Activated CD8-positive, alpha-beta memory T cell treated with anti-CD3 and anti-CD28 coated beads for 24 hours (primary cell): Measurements from ENCODE around the gene TSNAX.
"Not testable (repeated sequence)": the region's sequence is repeated elsewhere in the genome, so short reads cannot be mapped to it uniquely, and the experiment has no call there.

Experiments used
- DNase-seq: peaks from one replicate; pipeline ENCODE4 v3.0.0-alpha.2; 2020

Gene TSNAX

DNA sequence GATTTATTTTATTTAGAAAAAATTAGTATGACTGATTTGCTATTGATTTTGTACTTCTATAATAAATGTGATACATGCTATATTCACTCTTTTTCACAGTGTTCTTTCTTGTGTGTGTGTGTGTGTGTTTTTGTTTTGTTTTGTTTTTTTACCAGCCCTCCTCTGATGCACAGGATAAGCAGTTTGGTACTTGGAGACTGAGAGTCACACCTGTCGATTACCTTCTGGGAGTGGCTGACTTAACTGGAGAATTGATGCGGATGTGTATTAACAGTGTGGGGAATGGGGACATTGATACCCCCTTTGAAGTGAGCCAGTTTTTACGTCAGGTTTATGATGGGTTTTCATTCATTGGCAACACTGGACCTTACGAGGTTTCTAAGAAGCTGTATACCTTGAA, 35.9 kb downstream of the TSNAX start:
- no peak for DNase-seq

DNA sequence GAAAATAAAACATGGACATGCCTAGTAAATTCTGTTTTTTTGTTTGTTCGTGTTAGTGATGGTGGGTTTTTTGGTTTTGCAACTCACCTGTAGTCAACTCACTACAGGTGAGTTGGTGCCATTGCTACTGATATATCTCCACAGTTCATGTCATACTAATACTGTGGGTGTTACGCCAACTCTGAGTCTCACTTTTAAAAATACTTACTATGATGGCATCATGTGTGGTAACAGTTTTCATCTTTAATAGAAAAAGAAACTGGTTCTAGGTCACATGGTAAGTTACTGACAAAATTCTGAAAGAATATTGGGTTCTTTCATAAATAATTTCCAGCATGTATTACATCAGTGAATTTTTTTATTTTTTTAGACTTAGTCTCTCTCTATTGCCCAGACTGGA, 38.0 kb downstream of the TSNAX start:
- no peak for DNase-seq

DNA sequence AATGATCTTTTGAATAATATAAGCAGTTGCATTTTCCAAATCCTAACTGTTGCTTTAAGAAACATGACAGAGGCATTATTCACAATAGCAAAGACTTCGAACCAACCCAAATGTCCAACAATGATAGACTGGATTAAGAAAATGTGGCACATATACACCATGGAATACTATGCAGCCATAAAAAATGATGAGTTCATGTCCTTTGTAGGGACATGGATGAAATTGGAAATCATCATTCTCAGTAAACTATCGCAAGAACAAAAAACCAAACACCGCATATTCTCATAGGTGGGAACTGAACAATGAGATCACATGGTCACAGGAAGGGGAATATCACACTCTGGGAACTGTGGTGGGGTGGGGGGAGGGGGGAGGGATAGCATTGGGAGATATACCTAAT, 41.8 kb downstream of the TSNAX start:
- DNase-seq: not testable (repeated sequence)

GRCh38 chr1:231571904-231572303, 43.4 kb downstream of the TSNAX start:
- no peak for DNase-seq

GRCh38 chr1:231575472-231575871, 47.0 kb downstream of the TSNAX start:
- no peak for DNase-seq

GRCh38 chr1:231576804-231577718, 48.6 kb downstream of the TSNAX start:
- no peak for DNase-seq

GRCh38 chr1:231580874-231581273, 52.4 kb downstream of the TSNAX start:
- DNase-seq: no peak

DNA sequence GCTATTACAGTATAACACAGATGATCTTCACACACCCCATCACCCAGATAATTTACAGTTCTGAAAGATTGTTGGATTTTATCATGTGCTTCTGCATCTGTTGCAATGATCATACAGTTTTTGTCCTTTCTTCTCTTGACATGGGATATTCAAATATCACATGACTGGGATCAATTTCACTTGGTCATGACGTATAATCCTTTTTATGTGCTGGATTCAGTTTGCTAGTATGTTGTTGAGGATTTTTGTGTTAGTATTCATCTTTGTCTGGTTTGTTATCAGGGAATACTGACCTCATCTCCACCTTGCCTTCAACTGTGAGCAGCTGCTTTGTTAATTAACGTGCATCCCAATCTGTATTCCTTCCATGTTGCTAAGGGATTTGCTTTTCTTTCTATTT, 53.4 kb downstream of the TSNAX start:
- DNase-seq: no peak

- DNase-seq: no peak
Observed at GRCh38 chr1:231583376-231583775, 54.9 kb downstream of the TSNAX start.

GRCh38 chr1:231584117-231584516, 55.6 kb downstream of the TSNAX start:
- no peak for DNase-seq

DNA sequence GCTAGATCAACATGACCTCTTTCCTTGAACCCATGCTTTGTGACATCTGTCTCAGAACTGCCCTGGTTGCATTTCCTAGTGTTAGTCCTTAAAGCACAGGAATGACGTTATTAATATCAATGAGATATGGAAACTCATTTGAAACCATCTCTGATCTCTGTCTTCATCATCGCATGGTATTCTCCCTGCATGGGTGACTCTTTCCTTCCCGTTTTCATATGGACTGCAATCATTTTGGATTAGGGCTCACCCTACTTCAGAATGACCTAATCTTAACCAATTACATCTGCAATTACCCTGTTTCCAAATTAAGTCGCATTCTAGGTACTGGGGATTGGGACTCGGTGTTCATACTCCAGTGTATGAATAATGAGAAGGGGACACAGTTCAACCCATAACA, 56.5 kb downstream of the TSNAX start:
- DNase-seq: no peak

DNA sequence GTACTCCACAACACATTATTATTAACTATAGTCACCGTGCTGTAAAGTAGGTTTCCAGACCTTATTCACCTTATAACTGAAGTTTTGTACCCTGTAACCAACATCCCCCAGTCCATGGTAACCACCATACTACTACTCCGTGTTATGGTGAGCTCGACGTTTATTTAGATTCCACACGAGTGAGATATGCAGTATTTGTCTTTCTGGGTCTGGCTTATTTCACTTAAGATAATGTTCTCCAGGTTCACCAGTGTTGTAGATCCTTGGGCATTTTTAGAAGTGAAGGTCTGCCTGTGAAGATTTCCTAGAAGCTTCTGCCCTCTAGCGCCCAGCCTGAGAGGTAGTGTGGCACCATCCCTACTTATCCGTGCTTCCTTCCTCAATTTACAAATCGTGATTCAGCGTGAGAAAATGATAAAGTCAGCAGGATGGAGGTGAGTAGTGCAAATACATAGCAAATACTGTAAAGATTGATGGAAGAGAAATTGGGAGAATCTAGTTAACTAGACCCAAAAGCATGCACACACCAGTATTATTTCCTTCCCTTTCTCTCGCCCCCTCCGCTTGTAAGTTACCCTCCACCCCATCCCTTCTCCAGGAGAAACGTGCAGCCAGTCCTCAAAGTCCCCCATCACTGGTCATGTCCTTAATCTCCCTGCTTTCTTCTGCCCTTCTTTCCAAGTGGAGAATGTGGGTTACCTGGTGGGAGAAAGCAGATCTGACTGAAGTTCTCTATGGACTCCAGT, 62.2 kb downstream of the TSNAX start:
- DNase-seq: no peak

DNA sequence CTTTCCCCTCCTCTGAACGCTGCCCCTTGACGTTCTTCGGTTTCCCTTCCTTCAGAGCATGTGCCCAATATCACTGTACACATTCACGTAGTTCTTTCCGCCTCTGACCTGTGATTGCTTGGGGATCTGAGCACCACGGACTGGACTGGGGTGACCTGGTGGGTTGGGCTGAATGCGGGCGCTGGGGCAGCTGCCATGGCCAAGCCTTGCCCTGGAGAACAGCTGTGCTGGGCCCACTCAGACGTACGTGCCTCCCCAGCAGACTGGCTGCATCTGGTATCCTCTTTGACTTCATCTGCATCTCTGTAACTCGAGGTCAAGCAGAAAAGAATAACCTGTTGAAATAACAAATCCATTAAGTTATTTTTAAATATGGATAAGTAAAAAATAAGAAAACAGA, 63.0 kb downstream of the TSNAX start:
- no peak for DNase-seq

DNA sequence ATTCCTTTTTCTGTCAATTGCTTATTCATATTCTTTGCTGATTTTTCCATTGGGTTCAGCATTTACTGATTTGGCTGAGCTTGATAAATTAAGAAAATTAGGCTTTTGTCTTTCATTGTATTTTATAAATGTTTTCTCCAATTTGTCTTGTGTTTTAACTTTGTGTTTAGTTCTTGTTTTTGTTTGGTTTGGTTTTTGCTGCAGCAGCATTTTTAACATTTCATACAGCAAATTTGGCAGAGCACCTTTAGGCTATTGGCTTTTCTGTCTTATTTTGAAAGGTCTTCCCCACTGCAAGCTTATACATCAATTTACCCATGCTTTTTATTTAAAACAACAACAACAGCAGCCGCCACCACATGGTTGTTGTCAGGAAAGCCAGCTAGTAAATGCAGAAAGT, 64.3 kb downstream of the TSNAX start:
- no peak for DNase-seq

DNA sequence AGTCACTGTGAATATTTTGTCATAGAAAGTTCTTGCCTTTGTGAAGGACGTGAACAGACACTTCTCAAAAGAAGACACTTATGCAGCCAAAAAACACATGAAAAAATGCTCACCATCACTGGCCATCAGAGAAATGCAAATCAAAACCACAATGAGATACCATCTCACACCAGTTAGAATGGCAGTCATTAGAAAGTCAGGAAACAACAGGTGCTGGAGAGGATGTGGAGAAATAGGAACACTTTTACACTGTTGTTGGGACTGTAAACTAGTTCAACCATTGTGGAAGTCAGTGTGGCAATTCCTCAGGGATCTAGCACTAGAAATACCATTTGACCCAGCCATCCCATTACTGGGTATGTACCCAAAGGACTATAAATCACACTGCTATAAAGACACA, 64.8 kb downstream of the TSNAX start:
- not testable (repeated sequence) for DNase-seq

GRCh38 chr1:231594123-231594522, 65.7 kb downstream of the TSNAX start:
- no peak for DNase-seq

DNA sequence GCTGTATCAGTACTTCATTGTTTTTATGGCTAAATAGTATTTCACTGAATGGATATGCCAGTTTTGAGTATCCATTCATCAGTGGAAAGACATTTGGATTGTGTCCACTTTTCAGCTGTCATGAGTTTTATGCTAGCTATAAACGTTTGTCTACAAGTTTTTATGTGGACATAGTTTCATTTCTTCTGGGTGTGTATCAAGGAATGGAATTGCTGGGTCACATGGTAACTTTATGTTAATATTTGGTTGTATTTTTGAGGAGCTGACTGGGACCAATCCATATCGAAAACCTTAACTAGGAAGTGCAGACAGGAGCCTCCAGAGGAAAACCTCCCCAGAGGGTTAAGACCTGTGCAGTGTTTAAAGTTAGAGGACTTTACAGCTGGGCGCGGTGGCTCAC, 66.3 kb downstream of the TSNAX start:
- DNase-seq: no peak

GRCh38 chr1:231596337-231596791, 67.9 kb downstream of the TSNAX start:
- no peak for DNase-seq

DNA sequence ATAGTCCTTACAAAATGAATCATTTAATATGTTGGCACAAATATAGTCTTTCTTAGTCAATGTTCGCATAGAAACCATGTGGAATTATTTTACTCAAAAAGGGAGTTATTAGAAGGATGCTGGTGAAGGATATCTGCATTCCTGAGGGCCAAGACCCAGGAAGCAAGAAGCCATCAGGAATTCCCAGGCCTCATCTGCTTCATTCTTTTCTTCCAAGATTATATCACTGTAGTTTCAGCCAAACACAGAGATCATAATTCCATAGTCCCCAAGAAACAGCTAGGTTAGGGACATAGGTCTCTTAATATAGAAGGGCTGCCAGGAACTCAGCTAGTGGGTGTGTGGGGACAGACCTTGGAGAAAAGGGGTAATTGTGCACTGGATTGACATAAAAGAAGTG, 69.5 kb downstream of the TSNAX start:
- DNase-seq: no peak

DNA sequence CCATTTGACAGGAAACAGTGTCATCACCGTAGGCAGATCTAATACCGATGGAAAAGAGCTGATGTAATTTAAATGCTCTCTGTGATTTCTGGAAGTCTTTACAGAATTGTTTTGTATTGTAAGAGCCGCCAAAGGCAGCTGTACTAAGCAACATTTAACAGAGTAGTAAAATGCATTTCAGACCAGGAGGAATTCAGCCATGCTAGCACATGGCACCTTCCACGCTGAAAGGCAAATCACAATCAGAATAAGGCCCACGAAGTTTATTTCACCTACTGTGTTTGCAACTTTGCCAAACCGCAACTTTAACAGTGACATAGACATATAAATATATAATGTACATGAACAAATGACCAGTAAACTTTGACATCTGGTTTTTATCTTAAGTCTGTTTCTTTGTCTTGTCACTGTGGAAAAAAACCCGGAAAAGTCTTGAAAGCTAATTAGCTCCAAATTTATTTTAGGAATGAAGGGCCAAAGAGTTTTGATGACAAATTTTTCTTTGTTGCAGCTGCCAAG, 72.0 kb downstream of the TSNAX start:
- DNase-seq: no peak

DNA sequence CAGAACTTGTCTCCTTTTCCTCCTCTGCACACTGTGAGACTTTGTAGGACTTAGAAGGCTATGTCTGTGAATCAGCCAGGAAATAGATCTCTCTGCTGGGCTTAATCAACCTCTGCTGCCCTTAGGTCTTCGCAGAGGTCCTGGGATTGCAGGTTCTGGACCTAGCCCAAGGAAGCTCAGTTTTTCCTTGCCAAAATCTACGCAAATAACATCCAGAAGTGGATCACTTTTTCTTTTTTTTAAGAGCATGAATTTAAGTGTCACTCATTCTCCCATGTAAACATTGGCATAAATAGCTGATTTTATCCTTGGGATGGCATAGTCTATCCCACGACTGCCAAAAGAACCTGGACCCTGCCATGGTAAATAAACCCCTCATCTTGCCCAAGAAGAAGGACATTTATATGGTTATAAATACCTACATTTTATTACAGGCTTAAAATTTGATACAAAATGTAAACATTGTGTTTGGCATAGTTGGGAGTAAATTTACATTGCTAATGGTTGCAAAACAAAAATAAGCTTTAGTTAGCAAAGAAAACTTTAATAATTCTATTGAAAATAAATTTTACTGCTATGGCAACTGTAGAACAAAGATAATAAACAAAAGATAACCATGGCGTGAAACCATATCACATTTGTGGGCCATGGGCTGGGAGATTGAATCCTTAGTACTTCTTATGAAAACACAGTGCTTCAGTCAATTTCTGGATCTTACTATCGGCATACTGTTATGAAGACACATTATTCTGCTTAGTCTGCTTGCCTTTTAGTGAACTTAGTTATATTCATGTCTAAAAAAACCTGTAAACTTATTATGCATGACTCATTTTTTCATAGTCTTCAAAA, 73.6 kb downstream of the TSNAX start:
- DNase-seq: no peak

- no peak for DNase-seq
Observed at GRCh38 chr1:231602673-231602984, 74.2 kb downstream of the TSNAX start.

- DNase-seq: peak; percentile 68
Observed at GRCh38 chr1:231603598-231604275, 75.3 kb downstream of the TSNAX start.
